ENCODE measurements around the gene ATP2B2.

Gene ATP2B2

DNA sequence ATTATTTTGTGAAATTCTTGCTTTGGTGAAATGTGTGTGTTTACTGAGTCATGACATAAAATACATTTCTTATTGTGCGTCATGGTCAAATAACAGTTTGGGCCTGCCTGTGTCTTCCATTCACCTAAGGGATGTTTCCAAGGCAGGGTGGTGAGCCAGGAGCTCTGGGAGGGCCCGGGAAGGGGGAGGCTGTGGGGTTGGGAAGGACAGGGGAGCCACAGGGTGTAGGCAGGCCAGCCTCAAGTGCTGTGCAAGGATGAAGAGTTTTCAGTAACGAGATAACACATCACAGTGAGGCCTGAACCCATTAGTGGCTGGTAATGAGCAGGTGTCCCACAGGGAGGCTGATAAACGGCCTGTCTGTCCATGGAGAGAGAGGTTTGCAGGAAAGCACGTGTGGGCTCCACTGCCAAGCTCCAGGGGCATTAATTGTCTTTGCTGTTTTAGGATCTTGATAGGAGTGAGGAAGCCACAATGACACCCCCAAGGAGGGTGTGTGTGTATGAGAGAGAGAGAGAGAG lies 148.9 kb downstream of the ATP2B2 start (continued):
- TF ChIP-seq, protein P1, sequence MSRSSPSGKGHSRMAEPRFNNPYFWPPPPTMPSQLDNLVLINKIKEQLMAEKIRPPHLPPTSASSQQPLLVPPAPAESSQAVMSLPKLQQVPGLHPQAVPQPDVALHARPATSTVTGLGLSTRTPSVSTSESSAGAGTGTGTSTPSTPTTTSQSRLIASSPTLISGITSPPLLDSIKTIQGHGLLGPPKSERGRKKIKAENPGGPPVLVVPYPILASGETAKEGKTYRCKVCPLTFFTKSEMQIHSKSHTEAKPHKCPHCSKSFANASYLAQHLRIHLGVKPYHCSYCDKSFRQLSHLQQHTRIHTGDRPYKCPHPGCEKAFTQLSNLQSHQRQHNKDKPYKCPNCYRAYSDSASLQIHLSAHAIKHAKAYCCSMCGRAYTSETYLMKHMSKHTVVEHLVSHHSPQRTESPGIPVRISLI (tag by site-specific recombination; IDR thresholded peaks at IDR 0.05) = no peak
- TF ChIP-seq ZNF311 (tag by site-specific recombination; IDR thresholded peaks at IDR 0.05; ENCODE audit: borderline replicate concordance) = no peak
- TF ChIP-seq TCF7L2 (IDR thresholded peaks at IDR 0.05; ENCODE audit: borderline replicate concordance, low read depth, low read length) = no peak
- TF ChIP-seq, protein P2, sequence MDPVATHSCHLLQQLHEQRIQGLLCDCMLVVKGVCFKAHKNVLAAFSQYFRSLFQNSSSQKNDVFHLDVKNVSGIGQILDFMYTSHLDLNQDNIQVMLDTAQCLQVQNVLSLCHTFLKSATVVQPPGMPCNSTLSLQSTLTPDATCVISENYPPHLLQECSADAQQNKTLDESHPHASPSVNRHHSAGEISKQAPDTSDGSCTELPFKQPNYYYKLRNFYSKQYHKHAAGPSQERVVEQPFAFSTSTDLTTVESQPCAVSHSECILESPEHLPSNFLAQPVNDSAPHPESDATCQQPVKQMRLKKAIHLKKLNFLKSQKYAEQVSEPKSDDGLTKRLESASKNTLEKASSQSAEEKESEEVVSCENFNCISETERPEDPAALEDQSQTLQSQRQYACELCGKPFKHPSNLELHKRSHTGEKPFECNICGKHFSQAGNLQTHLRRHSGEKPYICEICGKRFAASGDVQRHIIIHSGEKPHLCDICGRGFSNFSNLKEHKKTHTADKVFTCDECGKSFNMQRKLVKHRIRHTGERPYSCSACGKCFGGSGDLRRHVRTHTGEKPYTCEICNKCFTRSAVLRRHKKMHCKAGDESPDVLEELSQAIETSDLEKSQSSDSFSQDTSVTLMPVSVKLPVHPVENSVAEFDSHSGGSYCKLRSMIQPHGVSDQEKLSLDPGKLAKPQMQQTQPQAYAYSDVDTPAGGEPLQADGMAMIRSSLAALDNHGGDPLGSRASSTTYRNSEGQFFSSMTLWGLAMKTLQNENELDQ (tag by site-specific recombination; IDR thresholded peaks at IDR 0.05; ENCODE audit: low read depth) = no peak
- TF ChIP-seq KLF1 (tag by site-specific recombination; IDR thresholded peaks at IDR 0.05) = no peak
- TF ChIP-seq ZNF350 (tag by site-specific recombination; IDR thresholded peaks at IDR 0.05) = no peak
- TF ChIP-seq, protein P3, sequence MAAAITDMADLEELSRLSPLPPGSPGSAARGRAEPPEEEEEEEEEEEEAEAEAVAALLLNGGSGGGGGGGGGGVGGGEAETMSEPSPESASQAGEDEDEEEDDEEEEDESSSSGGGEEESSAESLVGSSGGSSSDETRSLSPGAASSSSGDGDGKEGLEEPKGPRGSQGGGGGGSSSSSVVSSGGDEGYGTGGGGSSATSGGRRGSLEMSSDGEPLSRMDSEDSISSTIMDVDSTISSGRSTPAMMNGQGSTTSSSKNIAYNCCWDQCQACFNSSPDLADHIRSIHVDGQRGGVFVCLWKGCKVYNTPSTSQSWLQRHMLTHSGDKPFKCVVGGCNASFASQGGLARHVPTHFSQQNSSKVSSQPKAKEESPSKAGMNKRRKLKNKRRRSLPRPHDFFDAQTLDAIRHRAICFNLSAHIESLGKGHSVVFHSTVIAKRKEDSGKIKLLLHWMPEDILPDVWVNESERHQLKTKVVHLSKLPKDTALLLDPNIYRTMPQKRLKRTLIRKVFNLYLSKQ (tag by site-specific recombination; IDR thresholded peaks at IDR 0.05; ENCODE audit: borderline replicate concordance) = no peak

DNA sequence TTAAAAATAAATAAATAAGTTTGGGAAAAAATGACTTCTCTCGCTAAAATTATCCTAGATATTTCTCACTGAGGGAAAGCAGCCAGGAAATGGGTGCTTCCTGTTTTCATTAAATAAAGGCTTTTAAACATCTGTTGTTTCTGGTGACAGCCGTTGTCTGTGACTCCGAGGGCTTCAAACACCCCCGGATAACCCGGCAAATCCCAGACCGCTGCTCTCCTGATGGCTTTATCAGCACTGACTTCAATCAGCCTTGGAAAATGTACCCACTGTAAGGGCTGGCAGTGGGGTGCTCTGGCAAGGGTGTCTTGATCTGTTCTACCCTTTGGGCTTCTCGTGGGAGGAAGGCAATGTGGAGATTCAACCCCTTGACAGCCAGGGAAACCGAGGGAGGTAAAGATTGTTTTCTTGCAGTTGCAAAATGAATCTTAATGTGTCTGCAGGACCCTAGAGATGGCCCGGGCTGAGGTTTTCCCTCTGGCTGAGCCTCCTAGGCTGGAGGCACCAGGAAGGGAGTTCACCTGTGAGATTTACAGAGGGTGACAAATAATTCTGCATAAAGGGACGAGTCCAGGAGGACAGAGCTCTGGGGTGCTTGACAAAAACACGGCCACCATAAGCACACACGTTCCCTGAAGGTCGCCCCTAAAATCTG lies 150.9 kb downstream of the ATP2B2 start:
- H3K36me3 ChIP-seq (ENCODE audit: control insufficient read depth in 2 of 2, insufficient read depth in 1 of 2, low read length in 2 of 2) = no peaks in the 10 kb centered on the region
- H3K27ac ChIP-seq (ENCODE audit: extremely low read depth, low read depth, low read length) = no peak overlapping the region
- H3K4me3 ChIP-seq (ENCODE audit: low read depth, low read length) = no peak overlapping the region
- POLR2A ChIA-PET = no interaction called here
- TF ChIP-seq, protein P4, sequence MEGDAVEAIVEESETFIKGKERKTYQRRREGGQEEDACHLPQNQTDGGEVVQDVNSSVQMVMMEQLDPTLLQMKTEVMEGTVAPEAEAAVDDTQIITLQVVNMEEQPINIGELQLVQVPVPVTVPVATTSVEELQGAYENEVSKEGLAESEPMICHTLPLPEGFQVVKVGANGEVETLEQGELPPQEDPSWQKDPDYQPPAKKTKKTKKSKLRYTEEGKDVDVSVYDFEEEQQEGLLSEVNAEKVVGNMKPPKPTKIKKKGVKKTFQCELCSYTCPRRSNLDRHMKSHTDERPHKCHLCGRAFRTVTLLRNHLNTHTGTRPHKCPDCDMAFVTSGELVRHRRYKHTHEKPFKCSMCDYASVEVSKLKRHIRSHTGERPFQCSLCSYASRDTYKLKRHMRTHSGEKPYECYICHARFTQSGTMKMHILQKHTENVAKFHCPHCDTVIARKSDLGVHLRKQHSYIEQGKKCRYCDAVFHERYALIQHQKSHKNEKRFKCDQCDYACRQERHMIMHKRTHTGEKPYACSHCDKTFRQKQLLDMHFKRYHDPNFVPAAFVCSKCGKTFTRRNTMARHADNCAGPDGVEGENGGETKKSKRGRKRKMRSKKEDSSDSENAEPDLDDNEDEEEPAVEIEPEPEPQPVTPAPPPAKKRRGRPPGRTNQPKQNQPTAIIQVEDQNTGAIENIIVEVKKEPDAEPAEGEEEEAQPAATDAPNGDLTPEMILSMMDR (tag by site-specific recombination; IDR thresholded peaks at IDR 0.05) = no peak
- TF ChIP-seq ZNF510 (tag by site-specific recombination; IDR thresholded peaks at IDR 0.05; ENCODE audit: insufficient replicate concordance) (no peak), ZNF366 (tag by site-specific recombination; conservative IDR thresholded peaks at IDR 0.05) (no peak), ZNF558 (tag by site-specific recombination; IDR thresholded peaks at IDR 0.05) (no peak), ZEB2 (tag by site-specific recombination; IDR thresholded peaks at IDR 0.05) (no peak), ZNF664 (tag by site-specific recombination; IDR thresholded peaks at IDR 0.05) (no peak), ZNF394 (tag by site-specific recombination; IDR thresholded peaks at IDR 0.05; ENCODE audit: borderline replicate concordance) (no peak), ZNF37A (tag by site-specific recombination; IDR thresholded peaks at IDR 0.05) (no peak), KLF9 (tag by site-specific recombination; IDR thresholded peaks at IDR 0.05; ENCODE audit: low read depth) (no peak), HOXD13 (CRISPR knock-in tag; IDR thresholded peaks at IDR 0.05; ENCODE audit: borderline replicate concordance) (no peak), ZNF701 (tag by site-specific recombination; IDR thresholded peaks at IDR 0.05) (no peak)
- TF ChIP-seq, protein P5, sequence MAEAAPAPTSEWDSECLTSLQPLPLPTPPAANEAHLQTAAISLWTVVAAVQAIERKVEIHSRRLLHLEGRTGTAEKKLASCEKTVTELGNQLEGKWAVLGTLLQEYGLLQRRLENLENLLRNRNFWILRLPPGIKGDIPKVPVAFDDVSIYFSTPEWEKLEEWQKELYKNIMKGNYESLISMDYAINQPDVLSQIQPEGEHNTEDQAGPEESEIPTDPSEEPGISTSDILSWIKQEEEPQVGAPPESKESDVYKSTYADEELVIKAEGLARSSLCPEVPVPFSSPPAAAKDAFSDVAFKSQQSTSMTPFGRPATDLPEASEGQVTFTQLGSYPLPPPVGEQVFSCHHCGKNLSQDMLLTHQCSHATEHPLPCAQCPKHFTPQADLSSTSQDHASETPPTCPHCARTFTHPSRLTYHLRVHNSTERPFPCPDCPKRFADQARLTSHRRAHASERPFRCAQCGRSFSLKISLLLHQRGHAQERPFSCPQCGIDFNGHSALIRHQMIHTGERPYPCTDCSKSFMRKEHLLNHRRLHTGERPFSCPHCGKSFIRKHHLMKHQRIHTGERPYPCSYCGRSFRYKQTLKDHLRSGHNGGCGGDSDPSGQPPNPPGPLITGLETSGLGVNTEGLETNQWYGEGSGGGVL (tag by site-specific recombination; IDR thresholded peaks at IDR 0.05) = no peak
- TF ChIP-seq, protein P6, sequence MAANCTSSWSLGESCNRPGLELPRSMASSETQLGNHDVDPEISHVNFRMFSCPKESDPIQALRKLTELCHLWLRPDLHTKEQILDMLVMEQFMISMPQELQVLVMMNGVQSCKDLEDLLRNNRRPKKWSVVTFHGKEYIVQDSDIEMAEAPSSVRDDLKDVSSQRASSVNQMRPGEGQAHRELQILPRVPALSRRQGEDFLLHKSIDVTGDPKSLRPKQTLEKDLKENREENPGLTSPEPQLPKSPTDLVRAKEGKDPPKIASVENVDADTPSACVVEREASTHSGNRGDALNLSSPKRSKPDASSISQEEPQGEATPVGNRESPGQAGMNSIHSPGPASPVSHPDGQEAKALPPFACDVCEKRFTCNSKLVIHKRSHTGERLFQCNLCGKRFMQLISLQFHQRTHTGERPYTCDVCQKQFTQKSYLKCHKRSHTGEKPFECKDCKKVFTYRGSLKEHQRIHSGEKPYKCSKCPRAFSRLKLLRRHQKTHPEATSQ (tag by site-specific recombination; IDR thresholded peaks at IDR 0.05) = no peak
- no peaks in the 10 kb centered on the region for H3K9me3 ChIP-seq (ENCODE audit: control insufficient read depth, insufficient read depth, low read depth, low read length)
- H3K4me1 ChIP-seq (ENCODE audit: control insufficient read depth, insufficient read depth, low read length) = no peaks in the 10 kb centered on the region
- CTCF ChIA-PET = interaction anchor here (1.0 kb wide), 1 partner anchor 11 kb away, joined by 3 read pairs; no protein-coding TSS in a partner anchor
